ENCODE data around the gene IQSEC1.

DNA sequence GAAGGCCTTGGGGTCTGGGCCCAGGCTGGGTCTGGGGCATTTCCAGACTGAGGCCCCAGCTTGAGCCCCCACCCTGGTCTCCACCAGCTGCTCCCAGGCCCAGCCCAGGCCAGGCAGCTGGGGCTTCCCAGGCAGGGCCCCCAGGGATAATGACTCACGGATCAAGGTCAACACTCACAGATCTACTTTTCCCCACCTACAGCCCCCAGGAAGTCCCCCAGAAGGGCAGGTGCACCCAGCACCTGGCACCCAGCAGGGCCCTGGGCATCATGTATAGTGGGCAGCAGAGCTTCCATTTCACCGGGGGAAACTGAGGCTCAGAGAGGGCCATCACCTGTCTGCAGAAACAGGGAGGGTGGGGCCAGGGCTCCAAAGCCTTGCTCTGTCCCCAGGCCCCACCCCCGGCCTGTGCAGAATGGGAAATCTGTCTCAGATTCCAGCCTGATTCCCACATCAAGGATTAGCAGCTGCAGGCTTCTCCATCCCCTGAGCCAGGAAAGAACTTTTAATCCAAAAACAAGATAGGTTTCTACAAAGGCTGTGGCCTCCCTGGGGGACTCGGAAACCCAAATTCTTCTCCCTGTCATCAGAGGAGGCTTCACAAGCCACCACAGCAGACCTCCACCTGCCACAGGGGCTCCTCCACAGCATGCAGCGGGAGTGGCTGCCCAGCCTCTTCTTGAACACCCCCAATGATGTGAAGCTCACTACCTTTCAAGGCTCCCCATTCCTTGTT, 49.8 kb downstream of the IQSEC1 start:
- no peak for TF ChIP-seq POLR2A (IDR thresholded peaks at IDR 0.05; ENCODE audit: low read depth, low read length)
- no peak for TF ChIP-seq TAF1 (IDR thresholded peaks at IDR 0.05; ENCODE audit: low read depth, low read length)
- no peak for TF ChIP-seq SPI1 (IDR thresholded peaks at IDR 0.05; ENCODE audit: low read depth, low read length)
- no peak for TF ChIP-seq POLR2AphosphoS5 (IDR thresholded peaks at IDR 0.05; ENCODE audit: low read depth, low read length)
- TF ChIP-seq POU2F2 (IDR thresholded peaks at IDR 0.05; ENCODE audit: low read depth, low read length): no peak
